Prostate gland (tissue), 2 donors: ENCODE results near the gene FASTK. TPM values are rescaled to one million over a fixed set of nuclear protein-coding genes. Genes with fewer than 3 reads are reported as not detected.

ENCODE experiments used
- DNase-seq: peaks from one replicate; pipeline ENCODE4 v3.0.0-alpha.2; 2019; ENCODE audit warnings: low spot score
- H3K27ac ChIP-seq, 2 donors: fragments of 200-600 bp; sonication (generic); 2 replicates each; pipeline ENCODE4 v1.5.1; 2017 to 2019
- H3K27me3 ChIP-seq: fragments of 200-600 bp; sonication (generic); replicated peaks from 2 replicates; pipeline ENCODE4 v1.5.1; 2019; ENCODE audit not compliant: insufficient read depth
- H3K36me3 ChIP-seq, 2 donors: fragments of 200-600 bp; sonication (generic); 1 replicate in 1 of 2; 2 replicates in 1 of 2; pipeline versions ENCODE4 v1.5.1 to v1.8.1; 2017 to 2019
- H3K4me1 ChIP-seq: fragments of 200-600 bp; sonication (generic); replicated peaks from 2 replicates; pipeline ENCODE4 v1.5.1; 2019
- H3K4me3 ChIP-seq, 2 donors: fragments of 200-600 bp; sonication (generic); 2 replicates each; pipeline ENCODE4 v1.5.1; 2017 to 2019
- H3K9me3 ChIP-seq: fragments of 200-600 bp; sonication (generic); 2 replicates; pipeline ENCODE4 v1.5.1; 2017
- POLR2A ChIP-seq: fragments of 450-650 bp; IDR thresholded peaks from one replicate; pipeline ENCODE4 v1.6.1; 2016; ENCODE audit warnings: antibody characterized with exemption, mild to moderate bottlenecking
- POLR2AphosphoS5 ChIP-seq: sonication (generic); formaldehyde crosslinking; IDR thresholded peaks from one replicate; pipeline ENCODE4 v1.6.1; 2017; ENCODE audit warnings: antibody characterized with exemption
- WGBS: methylation state at CpG from one replicate; pipeline ENCODE4 v1.1.5; 2018; 5-methylcytosine and 5-hydroxymethylcytosine counted together
- intact Hi-C: fragments of 100-400 bp; cut with DNase I; formaldehyde crosslinking; loops from one replicate; pipeline ENCODE4 v1.14.2; 2022
- total RNA-seq, 2 donors: library from RNA; depleted of rRNA; stranded (reverse); fragments of >200 nt; gene quantifications; one replicate each; pipeline ENCODE4 v1.1.0, GENCODE V29; 2016
- TF ChIP-seq, protein P1 (sequence below), 4 experiments: fragments of 200-600 bp in 2 of 4; fragments of 450-650 bp in 2 of 4; sonication (generic) in 2 of 4; IDR thresholded peaks; 1 replicate in 3 of 4; 2 replicates in 1 of 4; pipeline ENCODE4 v1.5.1; 2016 to 2019; ENCODE audit warnings: antibody characterized with exemption in 4 of 4, mild to moderate bottlenecking in 2 of 4, moderate library complexity in 2 of 4

Gene FASTK
- total RNA-seq, 2 donors from 2014 or later, result 107 to 122 TPM

DNA sequence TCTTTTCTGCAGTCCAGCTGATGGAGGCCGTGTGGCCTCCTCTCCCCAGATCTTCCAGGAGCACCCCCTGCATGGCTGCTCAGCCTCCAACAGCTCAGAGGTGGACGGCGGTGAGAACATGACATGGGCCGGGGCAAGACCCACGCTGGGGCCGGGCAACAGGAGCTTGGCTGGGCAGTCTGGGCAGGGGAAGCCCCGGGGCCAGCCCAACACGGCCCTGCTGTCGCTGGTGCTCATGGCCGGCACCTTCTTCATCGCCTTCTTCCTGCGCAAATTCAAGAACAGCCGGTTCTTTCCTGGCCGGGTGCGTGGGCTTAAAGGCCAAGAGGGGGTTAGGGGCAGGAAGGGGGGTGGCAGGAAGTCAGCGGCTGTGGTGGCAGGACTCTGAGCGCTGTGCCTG is 6.6 kb downstream of the FASTK start:
- no peak overlapping the region for H3K27ac ChIP-seq
- TF ChIP-seq, protein P1, sequence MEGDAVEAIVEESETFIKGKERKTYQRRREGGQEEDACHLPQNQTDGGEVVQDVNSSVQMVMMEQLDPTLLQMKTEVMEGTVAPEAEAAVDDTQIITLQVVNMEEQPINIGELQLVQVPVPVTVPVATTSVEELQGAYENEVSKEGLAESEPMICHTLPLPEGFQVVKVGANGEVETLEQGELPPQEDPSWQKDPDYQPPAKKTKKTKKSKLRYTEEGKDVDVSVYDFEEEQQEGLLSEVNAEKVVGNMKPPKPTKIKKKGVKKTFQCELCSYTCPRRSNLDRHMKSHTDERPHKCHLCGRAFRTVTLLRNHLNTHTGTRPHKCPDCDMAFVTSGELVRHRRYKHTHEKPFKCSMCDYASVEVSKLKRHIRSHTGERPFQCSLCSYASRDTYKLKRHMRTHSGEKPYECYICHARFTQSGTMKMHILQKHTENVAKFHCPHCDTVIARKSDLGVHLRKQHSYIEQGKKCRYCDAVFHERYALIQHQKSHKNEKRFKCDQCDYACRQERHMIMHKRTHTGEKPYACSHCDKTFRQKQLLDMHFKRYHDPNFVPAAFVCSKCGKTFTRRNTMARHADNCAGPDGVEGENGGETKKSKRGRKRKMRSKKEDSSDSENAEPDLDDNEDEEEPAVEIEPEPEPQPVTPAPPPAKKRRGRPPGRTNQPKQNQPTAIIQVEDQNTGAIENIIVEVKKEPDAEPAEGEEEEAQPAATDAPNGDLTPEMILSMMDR (IDR thresholded peaks at IDR 0.05), result no peak
- 90% methylated on average over 17 of the region's 17 CpGs for WGBS

DNA sequence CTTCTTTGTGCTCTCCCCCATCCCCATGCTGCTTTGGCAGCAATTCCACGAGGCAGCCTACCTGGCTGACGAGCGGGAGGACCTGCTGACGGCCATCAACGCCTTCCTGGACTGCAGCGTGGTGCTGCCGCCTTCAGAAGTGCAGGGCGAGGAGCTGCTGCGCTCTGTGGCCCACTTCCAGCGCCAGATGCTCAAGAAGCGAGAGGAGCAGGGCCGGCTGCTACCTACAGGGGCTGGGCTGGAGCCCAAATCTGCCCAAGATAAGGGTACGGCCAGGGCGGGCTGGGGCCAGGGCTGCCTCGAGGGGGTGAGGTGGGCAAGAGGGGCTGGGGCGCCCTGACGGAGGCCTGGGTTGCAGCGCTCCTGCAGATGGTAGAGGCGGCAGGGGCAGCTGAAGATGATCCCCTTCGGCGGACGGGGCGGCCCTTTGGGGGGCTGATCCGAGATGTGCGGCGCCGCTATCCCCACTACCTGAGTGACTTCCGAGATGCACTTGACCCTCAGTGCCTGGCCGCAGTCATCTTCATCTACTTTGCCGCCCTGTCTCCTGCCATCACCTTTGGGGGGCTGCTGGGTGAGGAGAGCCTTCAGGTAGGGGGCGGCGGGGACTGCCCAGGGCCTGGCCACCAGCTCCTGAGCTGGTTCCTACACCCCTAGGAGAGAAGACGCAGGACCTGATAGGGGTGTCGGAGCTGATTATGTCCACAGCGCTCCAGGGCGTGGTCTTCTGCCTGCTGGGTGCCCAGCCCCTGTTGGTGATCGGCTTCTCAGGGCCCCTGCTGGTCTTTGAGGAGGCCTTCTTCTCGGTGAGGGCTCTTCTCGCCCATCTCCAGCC is 9.4 kb downstream of the FASTK start:
- intact Hi-C loops, result no loop called here
- H3K36me3 ChIP-seq, result peaks cover 10 to 38% of the 10 kb centered on the region in 2 donors
- TF ChIP-seq POLR2A (no peak), POLR2AphosphoS5 (no peak)
- TF ChIP-seq, protein P1 (IDR thresholded peaks at IDR 0.05), result no peak
- no peak overlapping the region for H3K27ac ChIP-seq
- WGBS, result 90% methylated on average over 39 of the region's 39 CpGs
- H3K9me3 ChIP-seq, result no peaks in the 10 kb centered on the region
- no peak overlapping the region for H3K4me3 ChIP-seq
- H3K4me1 ChIP-seq, result no peaks in the 10 kb centered on the region
- no peaks in the 10 kb centered on the region for H3K27me3 ChIP-seq
- no peak for DNase-seq

More for the DNA sequence above, 6.6 kb downstream of the FASTK start:
- peaks cover 10 to 29% of the 10 kb centered on the region in 2 donors for H3K36me3 ChIP-seq
- no peaks in the 10 kb centered on the region for H3K9me3 ChIP-seq
- DNase-seq, result no peak
- no peaks in the 10 kb centered on the region for H3K27me3 ChIP-seq
- no peak overlapping the region for H3K4me3 ChIP-seq
- no peaks in the 10 kb centered on the region for H3K4me1 ChIP-seq
- intact Hi-C loops, result no loop called here

DNA sequence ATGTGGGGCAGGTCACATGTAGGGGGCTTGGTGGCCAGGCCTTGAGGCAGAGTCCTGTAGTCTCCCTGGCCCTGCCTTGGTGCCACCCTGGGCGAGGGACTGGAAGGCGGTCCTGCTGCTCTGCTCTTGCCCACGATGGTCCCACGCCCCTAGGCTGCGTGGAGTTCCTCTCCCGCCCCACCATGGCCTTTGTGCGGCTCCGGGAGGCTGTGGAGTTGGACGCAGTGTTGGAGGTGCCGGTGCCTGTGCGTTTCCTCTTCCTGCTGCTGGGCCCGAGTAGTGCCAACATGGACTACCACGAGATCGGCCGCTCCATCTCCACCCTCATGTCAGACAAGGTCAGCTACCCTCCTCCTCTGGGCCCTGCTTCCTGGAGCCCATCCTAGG is 10.0 kb downstream of the FASTK start:
- peaks cover 11 to 37% of the 10 kb centered on the region in 2 donors for H3K36me3 ChIP-seq

DNA sequence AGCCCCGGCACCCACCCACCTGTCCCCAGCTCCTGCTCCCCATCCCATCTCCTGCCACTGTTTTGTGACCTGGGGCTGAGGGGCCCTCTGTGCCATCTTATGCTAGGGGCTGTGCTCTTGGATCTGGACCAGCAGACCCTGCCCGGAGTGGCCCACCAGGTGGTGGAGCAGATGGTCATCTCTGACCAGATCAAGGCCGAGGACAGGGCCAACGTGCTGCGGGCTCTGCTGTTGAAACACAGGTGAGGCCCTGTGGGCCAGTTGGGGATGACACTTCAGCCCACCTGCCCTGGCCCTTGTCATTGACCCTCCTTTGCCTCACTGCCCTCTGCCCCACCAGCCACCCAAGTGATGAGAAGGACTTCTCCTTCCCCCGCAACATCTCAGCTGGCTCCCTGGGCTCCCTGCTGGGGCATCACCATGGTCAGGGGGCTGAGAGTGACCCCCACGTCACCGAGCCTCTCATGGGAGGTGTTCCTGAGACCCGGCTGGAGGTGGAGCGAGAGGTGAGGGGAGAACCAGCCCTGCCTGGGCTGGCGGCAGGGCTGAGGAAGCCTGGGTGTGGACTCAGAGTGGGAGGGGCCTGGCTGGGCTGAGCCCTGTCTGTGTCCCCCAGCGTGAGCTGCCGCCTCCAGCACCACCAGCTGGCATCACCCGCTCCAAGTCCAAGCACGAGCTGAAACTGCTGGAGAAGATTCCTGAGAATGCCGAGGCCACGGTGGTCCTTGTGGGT is 10.6 kb downstream of the FASTK start:
- TF ChIP-seq POLR2A (no peak), POLR2AphosphoS5 (no peak)
- TF ChIP-seq, protein P1 (IDR thresholded peaks at IDR 0.05), result no peak
- WGBS, result 88% methylated on average over 14 of the region's 17 CpGs
- DNase-seq, result no peak
- Histone ChIP-seq H3K27ac (no peak overlapping the region), H3K4me3 (no peak overlapping the region), H3K9me3 (no peaks in the 10 kb centered on the region), H3K27me3 (no peaks in the 10 kb centered on the region), H3K4me1 (no peaks in the 10 kb centered on the region), H3K36me3 (peaks cover 15 to 32% of the 10 kb centered on the region in 2 donors)
- intact Hi-C loops, result no loop called here

More for the DNA sequence above, 10.0 kb downstream of the FASTK start:
- H3K4me3 ChIP-seq, result no peak overlapping the region
- no peaks in the 10 kb centered on the region for H3K4me1 ChIP-seq
- 92% methylated on average over 15 of the region's 15 CpGs for WGBS
- no peak overlapping the region for H3K27ac ChIP-seq
- no peaks in the 10 kb centered on the region for H3K9me3 ChIP-seq
- no peaks in the 10 kb centered on the region for H3K27me3 ChIP-seq
- no peak for TF ChIP-seq POLR2AphosphoS5
- TF ChIP-seq, protein P1 (IDR thresholded peaks at IDR 0.05), result no peak
- no peak for TF ChIP-seq POLR2A
- no peak for DNase-seq
- intact Hi-C loops, result no loop called here
